HEK293 (cell line): ENCODE measurements around the gene STN1.

Experiments used
- CTCF ChIP-seq: fragments of 450-650 bp; formaldehyde crosslinking; IDR thresholded peaks from 2 replicates; pipeline ENCODE4 v1.5.1; 2016; ENCODE audit warnings: missing biosample characterization, missing genetic modification characterization
- ELK4 ChIP-seq: IDR thresholded peaks from 2 replicates; pipeline ENCODE4 v1.6.1; 2011; ENCODE audit warnings: mild to moderate bottlenecking, low read depth, low read length, borderline replicate concordance
- REPIN1 ChIP-seq: fragments of 450-650 bp; formaldehyde crosslinking; IDR thresholded peaks from 2 replicates; pipeline ENCODE4 v1.5.1; 2017; ENCODE audit warnings: missing biosample characterization, missing genetic modification characterization, low read depth
- ZBTB20 ChIP-seq: fragments of 450-650 bp; formaldehyde crosslinking; IDR thresholded peaks from 2 replicates; pipeline ENCODE4 v1.5.1; 2016; ENCODE audit warnings: missing biosample characterization, missing genetic modification characterization
- ZFP37 ChIP-seq: fragments of 450-650 bp; formaldehyde crosslinking; IDR thresholded peaks from 2 replicates; pipeline ENCODE4 v1.5.1; 2016; ENCODE audit warnings: missing biosample characterization, missing genetic modification characterization
- ZNF133 ChIP-seq: fragments of 450-650 bp; formaldehyde crosslinking; IDR thresholded peaks from 2 replicates; pipeline ENCODE4 v1.5.1; 2016; ENCODE audit warnings: missing biosample characterization, missing genetic modification characterization
- ZNF362 ChIP-seq: fragments of 450-650 bp; formaldehyde crosslinking; IDR thresholded peaks from 2 replicates; pipeline ENCODE4 v1.5.1; 2016; ENCODE audit warnings: missing biosample characterization, missing genetic modification characterization
- ZNF629 ChIP-seq: fragments of 450-650 bp; formaldehyde crosslinking; IDR thresholded peaks from 2 replicates; pipeline ENCODE4 v1.5.1; 2017; ENCODE audit warnings: missing biosample characterization, missing genetic modification characterization

GRCh38 chr10:103954543-103954942 lies 36.6 kb upstream of the STN1 start:
- TF ChIP-seq CTCF (no peak), ZNF629 (tag by site-specific recombination) (no peak), ZNF362 (tag by site-specific recombination) (no peak), REPIN1 (tag by site-specific recombination) (no peak), ZFP37 (tag by site-specific recombination) (no peak), ZBTB20 (tag by site-specific recombination) (no peak), ELK4 (no peak), ZNF133 (no peak)
